GM12891 (cell line): Measurements from ENCODE around the gene CUBN.

ENCODE experiments used
- PAX5 ChIP-seq: IDR thresholded peaks from 2 replicates; pipeline ENCODE4 v1.6.1; 2011; ENCODE audit warnings: low read length, moderate library complexity, mild to moderate bottlenecking; ENCODE audit not compliant: insufficient read depth, severe bottlenecking
- POLR2A ChIP-seq: IDR thresholded peaks from 2 replicates; pipeline ENCODE4 v1.6.1; 2011; ENCODE audit warnings: low read depth, low read length, control low read depth
- POLR2AphosphoS5 ChIP-seq: IDR thresholded peaks from 2 replicates; pipeline ENCODE4 v1.6.1; 2011; ENCODE audit warnings: low read depth, low read length, control low read depth
- TAF1 ChIP-seq: IDR thresholded peaks from 2 replicates; pipeline ENCODE4 v1.6.1; 2011; ENCODE audit warnings: low read depth, low read length, control low read depth

GRCh38 chr10:17106991-17107390, 22.6 kb downstream of the CUBN start:
- TF ChIP-seq POLR2A (no peak), TAF1 (no peak), POLR2AphosphoS5 (no peak), PAX5 (no peak)
